Measurements from ENCODE around the gene FAM167B.

DNA sequence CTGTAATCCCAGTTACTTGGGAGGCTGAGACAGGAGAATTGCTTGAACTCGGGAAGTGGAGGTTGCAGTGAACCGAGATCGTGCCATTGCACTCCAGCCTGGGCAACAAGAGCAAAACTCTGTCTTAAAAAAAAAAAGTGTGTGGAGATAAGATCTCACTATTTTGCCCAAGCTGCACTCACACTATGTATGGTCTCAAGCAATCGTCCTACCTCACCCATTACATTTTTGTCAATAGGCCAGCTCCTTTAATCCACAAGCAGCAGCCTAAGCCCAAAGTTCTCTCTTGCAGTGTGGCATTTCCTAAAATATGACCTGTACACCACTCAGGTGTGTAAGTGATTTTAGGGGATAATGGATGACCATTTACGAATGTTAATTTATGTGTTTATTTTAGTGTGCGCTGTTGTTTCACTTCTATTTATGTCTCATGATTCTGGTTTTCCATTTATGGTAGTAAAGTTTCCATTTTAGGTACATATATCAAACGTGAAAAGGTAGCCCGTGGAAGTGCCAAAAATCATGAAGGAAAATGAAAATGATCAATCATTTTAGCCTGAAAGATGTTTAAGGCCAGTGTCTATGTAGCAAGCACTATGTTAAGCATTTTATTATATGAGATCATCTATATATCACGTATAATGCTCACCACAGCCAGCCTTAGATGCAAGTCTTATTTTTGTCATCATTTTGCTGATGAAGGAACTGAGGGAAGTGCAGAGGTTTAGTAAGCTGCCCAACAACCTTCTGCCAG lies 9.6 kb downstream of the FAM167B start:
- TF ChIP-seq, protein P1, sequence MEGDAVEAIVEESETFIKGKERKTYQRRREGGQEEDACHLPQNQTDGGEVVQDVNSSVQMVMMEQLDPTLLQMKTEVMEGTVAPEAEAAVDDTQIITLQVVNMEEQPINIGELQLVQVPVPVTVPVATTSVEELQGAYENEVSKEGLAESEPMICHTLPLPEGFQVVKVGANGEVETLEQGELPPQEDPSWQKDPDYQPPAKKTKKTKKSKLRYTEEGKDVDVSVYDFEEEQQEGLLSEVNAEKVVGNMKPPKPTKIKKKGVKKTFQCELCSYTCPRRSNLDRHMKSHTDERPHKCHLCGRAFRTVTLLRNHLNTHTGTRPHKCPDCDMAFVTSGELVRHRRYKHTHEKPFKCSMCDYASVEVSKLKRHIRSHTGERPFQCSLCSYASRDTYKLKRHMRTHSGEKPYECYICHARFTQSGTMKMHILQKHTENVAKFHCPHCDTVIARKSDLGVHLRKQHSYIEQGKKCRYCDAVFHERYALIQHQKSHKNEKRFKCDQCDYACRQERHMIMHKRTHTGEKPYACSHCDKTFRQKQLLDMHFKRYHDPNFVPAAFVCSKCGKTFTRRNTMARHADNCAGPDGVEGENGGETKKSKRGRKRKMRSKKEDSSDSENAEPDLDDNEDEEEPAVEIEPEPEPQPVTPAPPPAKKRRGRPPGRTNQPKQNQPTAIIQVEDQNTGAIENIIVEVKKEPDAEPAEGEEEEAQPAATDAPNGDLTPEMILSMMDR (IDR thresholded peaks at IDR 0.05): no peak
- no peak for TF ChIP-seq POLR2AphosphoS5 (IDR thresholded peaks at IDR 0.05)
- no peak for TF ChIP-seq POLR2A (IDR thresholded peaks at IDR 0.05)
- no peak for TF ChIP-seq EP300 (IDR thresholded peaks at IDR 0.05)
